ENCODE measurements around the gene IFIT1B.

The IFIT1B gene

GRCh38 chr10:89377705-89378637, at the start of gene IFIT1B:
Gene IFIT1B, plus strand, starts transcription at chr10:89378056. Its CDS starts 80 bp downstream, at chr10:89378136.
- TF ChIP-seq CTCF (IDR thresholded peaks at IDR 0.05) = no peak

GRCh38 chr10:89329151-89329550, 48.7 kb upstream of the IFIT1B start:
- no peak for TF ChIP-seq CTCF (IDR thresholded peaks at IDR 0.05)

- no peak for TF ChIP-seq CTCF (IDR thresholded peaks at IDR 0.05)
These were observed 47.2 kb upstream of the IFIT1B start for GRCh38 chr10:89330537-89331212.

GRCh38 chr10:89332123-89332633, 45.7 kb upstream of the IFIT1B start:
- no peak for TF ChIP-seq CTCF (IDR thresholded peaks at IDR 0.05)

- TF ChIP-seq CTCF (IDR thresholded peaks at IDR 0.05) = no peak
These were observed 42.6 kb upstream of the IFIT1B start for GRCh38 chr10:89335226-89335625.

- TF ChIP-seq CTCF (IDR thresholded peaks at IDR 0.05) = no peak
These were observed 41.6 kb upstream of the IFIT1B start for GRCh38 chr10:89336241-89336640.

GRCh38 chr10:89337484-89337883, 40.4 kb upstream of the IFIT1B start:
- no peak for TF ChIP-seq CTCF (IDR thresholded peaks at IDR 0.05)
